B cell (primary cell): ENCODE results near the gene AEN. TPM values are rescaled to one million over a fixed set of nuclear protein-coding genes. Genes with fewer than 3 reads are reported as not detected.

ENCODE experiments used
- ATAC-seq: fragments of 200-7000 bp; cut with Tn5 transposase; one replicate; pipeline ENCODE4 v1.10.0; 2021; ENCODE audit warnings: low read depth, mild to moderate bottlenecking, moderate number of reproducible peaks, moderate library complexity
- CTCF ChIA-PET: fragments of 350-600 bp; sonication (Branson Sonifier 250); formaldehyde crosslinking; loops from one replicate; lab custom pipeline; 2021; ENCODE audit warnings: antibody characterized with exemption, inconsistent platforms; lab: Charles Lee
- POLR2A ChIA-PET: fragments of 350-600 bp; sonication (Branson Sonifier 250); formaldehyde crosslinking; loops from one replicate; lab custom pipeline; 2021; ENCODE audit warnings: antibody characterized with exemption; lab: Charles Lee
- DNase-seq: peaks from one replicate; pipeline ENCODE4 v3.0.0; 2013
- H2AFZ ChIP-seq: 2 replicates; pipeline ENCODE4 v1.6.1; 2012; ENCODE audit warnings: mild to moderate bottlenecking, low read depth, low read length; ENCODE audit not compliant: insufficient read depth, poor library complexity, severe bottlenecking
- H3K27ac ChIP-seq, 2 donors: 1 replicate in 1 of 2; 2 replicates in 1 of 2; pipeline ENCODE4 v1.5.1; 2012 to 2013; ENCODE audit warnings: low read length in 2 of 2, mild to moderate bottlenecking in 2 of 2, moderate library complexity in 1 of 2
- H3K27me3 ChIP-seq, 4 experiments: fragments of 200-600 bp in 1 of 4; sonication (generic) in 1 of 4; replicated peaks in 1 of 4; 1 replicate in 2 of 4; 2 replicates in 2 of 4; pipeline versions ENCODE4 v1.6.1 to v1.7.0; 2013 to 2016; ENCODE audit warnings: low read length in 3 of 4, mild to moderate bottlenecking in 2 of 4, mixed read lengths in 1 of 4, moderate library complexity in 1 of 4; ENCODE audit not compliant: insufficient read depth in 4 of 4, control insufficient read depth in 3 of 4; ENCODE audit errors: control extremely low read depth in 1 of 4
- H3K36me3 ChIP-seq, 2 experiments: replicated peaks in 1 of 2; 1 replicate in 1 of 2; 2 replicates in 1 of 2; pipeline versions ENCODE4 v1.6.1 to v1.7.1; 2013; ENCODE audit warnings: low read length in 1 of 2; ENCODE audit not compliant: insufficient read depth in 2 of 2, control insufficient read depth in 1 of 2; ENCODE audit errors: control extremely low read depth in 1 of 2, extremely low read depth in 1 of 2
- H3K4me1 ChIP-seq, 2 donors: fragments of 200-600 bp in 1 of 2; sonication (generic) in 1 of 2; 1 replicate in 1 of 2; 2 replicates in 1 of 2; pipeline versions ENCODE4 v1.5.1 to v1.6.1; 2013 to 2017; ENCODE audit warnings: low read length in 2 of 2; ENCODE audit not compliant: control insufficient read depth in 2 of 2, insufficient read depth in 2 of 2
- H3K4me2 ChIP-seq: replicated peaks from 2 replicates; pipeline ENCODE3; 2012; ENCODE audit warnings: mild to moderate bottlenecking, low read depth, low read length; ENCODE audit not compliant: poor library complexity, severe bottlenecking
- H3K4me3 ChIP-seq, 5 experiments: fragments of 200-600 bp in 1 of 5; sonication (generic) in 1 of 5; 1 replicate in 3 of 5; 2 replicates in 2 of 5; pipeline versions ENCODE4 v1.5.1 to v1.7.0; 2011 to 2016; ENCODE audit warnings: low read length in 4 of 5, mild to moderate bottlenecking in 4 of 5, low read depth in 2 of 5, control low read depth in 1 of 5, moderate library complexity in 1 of 5; ENCODE audit not compliant: insufficient read depth in 1 of 5; ENCODE audit errors: control extremely low read depth in 1 of 5, extremely low read depth in 1 of 5
- H3K79me2 ChIP-seq: fragments of 200-600 bp; sonication (generic); one replicate; pipeline ENCODE4 v1.6.0; 2016; ENCODE audit warnings: low read length; ENCODE audit not compliant: control insufficient read depth, insufficient read depth
- H3K9ac ChIP-seq: fragments of 200-600 bp; sonication (generic); 2 replicates; pipeline ENCODE4 v1.6.1; 2017; ENCODE audit warnings: mild to moderate bottlenecking, low read length, moderate library complexity
- H3K9me3 ChIP-seq, 3 donors: one replicate each; pipeline versions ENCODE4 v1.6.1 to v1.7.1; 2013; ENCODE audit warnings: low read length in 2 of 3; ENCODE audit not compliant: control insufficient read depth in 2 of 3, insufficient read depth in 1 of 3; ENCODE audit errors: control extremely low read depth in 1 of 3
- H4K20me1 ChIP-seq: 2 replicates; pipeline ENCODE4 v1.6.0; 2012; ENCODE audit warnings: mild to moderate bottlenecking, low read length; ENCODE audit not compliant: insufficient read depth, control insufficient read depth, poor library complexity, severe bottlenecking
- H3K27ac Mint-ChIP-seq: one replicate; pipeline ENCODE4 v1.8.0; 2021; ENCODE audit warnings: mixed read lengths
- H3K27me3 Mint-ChIP-seq: one replicate; pipeline ENCODE4 v1.8.0; 2021; ENCODE audit warnings: mixed read lengths
- H3K4me1 Mint-ChIP-seq: one replicate; pipeline ENCODE4 v1.8.0; 2021; ENCODE audit warnings: mixed read lengths
- H3K4me3 Mint-ChIP-seq: one replicate; pipeline ENCODE4 v1.8.0; 2021; ENCODE audit warnings: mixed read lengths
- H3K9me3 Mint-ChIP-seq: one replicate; pipeline ENCODE4 v1.8.0; 2022; ENCODE audit warnings: mixed read lengths; ENCODE audit not compliant: insufficient read depth
- EZH2 ChIP-seq: IDR thresholded peaks from 2 replicates; pipeline ENCODE4 v1.6.1; 2012; ENCODE audit warnings: borderline replicate concordance, low read depth, mild to moderate bottlenecking, moderate library complexity, low read length; ENCODE audit not compliant: insufficient read depth, poor library complexity, severe bottlenecking
- WGBS: methylation state at CpG from one replicate; pipeline ENCODE4 v1.1.5; 2013; ENCODE audit warnings: missing lambda C conversion rate; ENCODE audit not compliant: insufficient coverage; 5-methylcytosine and 5-hydroxymethylcytosine counted together
- intact Hi-C: fragments of 100-400 bp; cut with micrococcal nuclease; formaldehyde crosslinking; loops from one replicate; pipeline ENCODE4 v1.10.0; 2022
- polyA plus RNA-seq: library from polyadenylated mRNA; depleted of rRNA; stranded (reverse); fragments of >200 nt; gene quantifications from 2 replicates; pipeline ENCODE4 v1.2.3, GENCODE V29; 2012
- total RNA-seq, 2 donors: library from RNA; stranded (reverse); fragments of 120-200 nt in 1 of 2; gene quantifications; 1 replicate in 1 of 2; 2 replicates in 1 of 2; pipeline versions ENCODE4 v1.2.3 to v1.2.4, GENCODE V29; 2013 to 2022
- TF ChIP-seq, protein P1 (sequence below): fragments of 200-600 bp; IDR thresholded peaks from one replicate; pipeline ENCODE4 v1.8.0; 2022; ENCODE audit warnings: antibody characterized with exemption, mild to moderate bottlenecking

Gene AEN
- total and polyA plus RNA-seq, 2 donors (not counting 1 experiment from before 2014, with no cell fraction given) = 18.5 to 42.9 TPM

DNA sequence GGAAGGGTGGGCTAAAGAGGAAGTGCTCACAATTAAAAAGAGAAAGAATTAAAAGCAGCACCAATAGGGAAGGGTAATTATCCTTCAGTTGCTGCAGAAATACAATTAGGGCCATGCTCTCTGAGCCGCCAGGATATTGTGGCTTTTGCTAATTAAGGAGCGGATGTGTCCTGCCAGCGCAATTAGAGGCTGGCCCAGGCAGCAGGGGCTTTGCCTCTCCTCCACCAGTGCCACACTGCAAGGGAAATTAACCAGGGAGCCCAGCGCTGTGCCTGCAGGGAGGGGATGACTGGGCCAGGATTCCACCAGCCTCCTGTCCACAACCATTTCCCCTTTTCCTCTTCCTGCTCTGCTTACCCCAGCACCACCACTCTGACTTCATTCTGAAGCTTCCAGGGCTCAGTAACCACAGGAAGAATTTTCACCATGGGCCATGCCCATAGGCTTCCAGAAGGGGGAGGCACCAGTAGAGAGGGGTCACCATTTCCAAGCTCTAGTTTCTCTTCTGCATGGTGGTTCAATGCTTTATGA is 10.4 kb upstream of the AEN start:
- POLR2A ChIA-PET = no interaction called here
- Histone ChIP-seq H3K4me1 (peaks cover 0 to 3% of the 10 kb centered on the region in 2 donors), H3K27ac (no peak overlapping the region), H3K9me3 (peaks cover 0 to 3% (median 0%) of the 10 kb centered on the region in 3 donors), H3K79me2 (no peaks in the 10 kb centered on the region), H3K27me3 (peaks cover 0 to 47% (median 28%) of the 10 kb centered on the region in 4 experiments), H3K4me3 (no peak overlapping the region), H3K9ac (no peak overlapping the region), H4K20me1 (no peaks in the 10 kb centered on the region), H3K36me3 (no peaks in the 10 kb centered on the region), H3K4me2 (no peak overlapping the region), H2AFZ (no peak overlapping the region)
- DNase-seq (no peak), ATAC-seq (no peak)
- intact Hi-C loops = no loop called here
- Mint-ChIP-seq H3K4me1 (peaks cover 1% of the 10 kb centered on the region), H3K27ac (no peak overlapping the region), H3K27me3 (peaks cover 61% of the 10 kb centered on the region), H3K9me3 (no peaks in the 10 kb centered on the region), H3K4me3 (no peak overlapping the region)
- 29% methylated on average over 4 of the region's 4 CpGs for WGBS
- TF ChIP-seq, protein P1, sequence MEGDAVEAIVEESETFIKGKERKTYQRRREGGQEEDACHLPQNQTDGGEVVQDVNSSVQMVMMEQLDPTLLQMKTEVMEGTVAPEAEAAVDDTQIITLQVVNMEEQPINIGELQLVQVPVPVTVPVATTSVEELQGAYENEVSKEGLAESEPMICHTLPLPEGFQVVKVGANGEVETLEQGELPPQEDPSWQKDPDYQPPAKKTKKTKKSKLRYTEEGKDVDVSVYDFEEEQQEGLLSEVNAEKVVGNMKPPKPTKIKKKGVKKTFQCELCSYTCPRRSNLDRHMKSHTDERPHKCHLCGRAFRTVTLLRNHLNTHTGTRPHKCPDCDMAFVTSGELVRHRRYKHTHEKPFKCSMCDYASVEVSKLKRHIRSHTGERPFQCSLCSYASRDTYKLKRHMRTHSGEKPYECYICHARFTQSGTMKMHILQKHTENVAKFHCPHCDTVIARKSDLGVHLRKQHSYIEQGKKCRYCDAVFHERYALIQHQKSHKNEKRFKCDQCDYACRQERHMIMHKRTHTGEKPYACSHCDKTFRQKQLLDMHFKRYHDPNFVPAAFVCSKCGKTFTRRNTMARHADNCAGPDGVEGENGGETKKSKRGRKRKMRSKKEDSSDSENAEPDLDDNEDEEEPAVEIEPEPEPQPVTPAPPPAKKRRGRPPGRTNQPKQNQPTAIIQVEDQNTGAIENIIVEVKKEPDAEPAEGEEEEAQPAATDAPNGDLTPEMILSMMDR = no peak
- no peak for TF ChIP-seq EZH2
- CTCF ChIA-PET = interaction anchor here (0.9 kb wide), 1 partner anchor 12 kb away, joined by 3 read pairs; no protein-coding TSS in a partner anchor

GRCh38 chr15:88612186-88612796 is 8.8 kb upstream of the AEN start:
- Mint-ChIP-seq H3K27me3 (peaks cover 47% of the 10 kb centered on the region), H3K4me3 (no peak overlapping the region), H3K27ac (no peak overlapping the region), H3K4me1 (no peaks in the 10 kb centered on the region), H3K9me3 (no peaks in the 10 kb centered on the region)
- POLR2A ChIA-PET = no interaction called here
- TF ChIP-seq, protein P1 = no peak
- no peak for TF ChIP-seq EZH2
- Histone ChIP-seq H2AFZ (no peak overlapping the region), H3K27ac (no peak overlapping the region), H3K4me2 (no peak overlapping the region), H4K20me1 (no peaks in the 10 kb centered on the region), H3K9ac (no peak overlapping the region), H3K36me3 (no peaks in the 10 kb centered on the region), H3K4me3 (no peak overlapping the region), H3K9me3 (no peaks in the 10 kb centered on the region), H3K27me3 (peaks cover 0 to 31% (median 17%) of the 10 kb centered on the region in 4 experiments), H3K79me2 (no peaks in the 10 kb centered on the region), H3K4me1 (no peaks in the 10 kb centered on the region)
- intact Hi-C loops = no loop called here
- ATAC-seq = no peak
- DNase-seq = no peak
- 94% methylated on average over 6 of the region's 7 CpGs for WGBS
- CTCF ChIA-PET = interaction anchor here (2.6 kb wide), 1 partner anchor 52 kb away, joined by 7 read pairs; no protein-coding TSS in a partner anchor
